Measurements from ENCODE around the gene CFAP119.

The CFAP119 gene

DNA sequence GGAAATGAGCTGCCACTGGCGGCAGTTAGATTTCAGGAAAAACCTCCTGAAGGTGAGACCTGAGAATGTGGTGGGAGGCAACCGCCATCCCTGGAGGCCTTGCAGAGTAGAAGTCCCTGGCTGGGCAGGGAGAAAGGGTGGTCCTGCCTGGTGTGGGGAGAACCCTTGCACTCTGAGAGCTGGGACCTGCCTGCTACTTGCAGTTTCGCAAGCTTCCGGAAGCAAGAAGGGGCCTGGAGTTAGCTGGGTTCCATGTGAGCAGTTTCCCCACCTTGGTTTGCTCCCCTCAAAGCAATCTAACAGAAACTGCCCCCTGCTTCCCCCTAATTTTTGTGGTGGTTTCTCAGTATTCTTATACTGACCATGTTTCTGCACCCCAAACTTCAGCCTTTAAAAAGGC is 18.7 kb upstream of the CFAP119 start:
- no peak for DNase-seq

DNA sequence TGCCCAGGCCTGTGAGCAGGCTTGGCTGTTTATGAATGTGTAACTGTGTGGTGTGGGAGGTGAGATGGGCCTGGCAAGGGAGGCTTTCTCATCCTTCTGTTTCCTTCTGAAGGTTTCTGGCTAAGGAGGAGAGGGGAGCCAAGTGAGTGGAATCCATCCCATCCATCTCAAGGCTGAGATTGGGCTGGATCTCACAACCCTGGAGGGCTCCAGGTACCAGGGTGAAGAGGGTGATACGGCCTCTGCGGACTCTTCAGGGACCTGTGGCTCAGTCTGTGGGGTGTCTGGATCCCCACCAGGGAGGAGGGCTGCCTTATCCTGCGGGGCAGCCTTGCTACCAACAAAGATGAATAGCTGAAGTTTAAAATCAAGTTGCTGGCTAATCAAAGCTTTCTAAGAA is 18.2 kb upstream of the CFAP119 start:
- DNase-seq, result no peak

DNA sequence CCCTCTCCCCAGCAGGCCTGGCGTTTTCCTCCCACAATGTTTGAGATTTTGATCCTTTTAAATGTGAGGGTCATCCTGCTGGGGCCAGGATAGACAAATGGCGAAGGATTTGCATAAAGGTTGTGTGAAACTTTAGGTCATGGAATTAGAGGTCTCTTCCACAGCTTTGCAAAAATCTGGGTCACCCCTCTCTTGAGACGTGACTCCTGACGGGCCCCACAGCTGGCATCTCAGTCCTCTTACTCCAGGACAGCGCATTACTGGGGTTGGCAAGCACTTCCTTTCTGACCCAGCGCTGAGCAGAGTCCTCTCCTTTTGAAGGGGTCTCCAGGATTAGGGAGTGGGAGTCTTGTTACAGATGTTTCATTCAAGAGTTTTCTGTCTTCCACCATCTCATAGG is 17.7 kb upstream of the CFAP119 start:
- DNase-seq, result no peak

DNA sequence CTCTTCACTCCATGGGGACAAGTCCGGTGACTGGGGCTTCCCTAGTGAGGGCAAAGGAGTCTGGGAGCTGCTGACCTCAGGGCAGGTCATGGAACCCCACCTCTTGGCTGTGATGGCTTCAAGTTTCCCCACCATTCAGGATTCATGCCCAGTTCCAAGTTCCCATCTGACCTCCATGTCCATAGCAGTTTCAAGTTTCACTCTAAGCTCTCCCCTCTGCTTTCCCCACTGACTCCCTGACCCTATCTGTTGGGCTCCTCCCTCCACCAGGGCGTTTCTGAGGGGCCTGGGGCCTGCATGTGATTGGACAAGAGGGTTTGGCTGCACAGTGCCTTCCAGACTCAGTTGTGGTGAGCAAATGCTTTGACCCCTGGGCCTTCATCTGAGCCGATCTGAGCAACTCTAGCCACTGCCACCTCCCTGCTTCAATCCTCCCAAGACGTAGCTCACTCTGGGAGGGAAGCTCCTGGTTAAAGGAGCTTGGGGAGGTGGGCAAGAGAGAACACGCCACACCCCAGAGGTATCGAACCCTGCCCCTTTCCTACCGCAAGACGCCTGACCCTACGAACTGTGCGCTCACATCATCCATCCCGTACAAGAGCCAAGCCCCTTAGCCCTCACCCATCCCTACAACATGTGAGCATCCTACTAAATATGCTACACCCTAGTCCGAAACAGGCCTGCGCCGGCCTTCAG is 16.8 kb upstream of the CFAP119 start:
- no peak for DNase-seq

DNA sequence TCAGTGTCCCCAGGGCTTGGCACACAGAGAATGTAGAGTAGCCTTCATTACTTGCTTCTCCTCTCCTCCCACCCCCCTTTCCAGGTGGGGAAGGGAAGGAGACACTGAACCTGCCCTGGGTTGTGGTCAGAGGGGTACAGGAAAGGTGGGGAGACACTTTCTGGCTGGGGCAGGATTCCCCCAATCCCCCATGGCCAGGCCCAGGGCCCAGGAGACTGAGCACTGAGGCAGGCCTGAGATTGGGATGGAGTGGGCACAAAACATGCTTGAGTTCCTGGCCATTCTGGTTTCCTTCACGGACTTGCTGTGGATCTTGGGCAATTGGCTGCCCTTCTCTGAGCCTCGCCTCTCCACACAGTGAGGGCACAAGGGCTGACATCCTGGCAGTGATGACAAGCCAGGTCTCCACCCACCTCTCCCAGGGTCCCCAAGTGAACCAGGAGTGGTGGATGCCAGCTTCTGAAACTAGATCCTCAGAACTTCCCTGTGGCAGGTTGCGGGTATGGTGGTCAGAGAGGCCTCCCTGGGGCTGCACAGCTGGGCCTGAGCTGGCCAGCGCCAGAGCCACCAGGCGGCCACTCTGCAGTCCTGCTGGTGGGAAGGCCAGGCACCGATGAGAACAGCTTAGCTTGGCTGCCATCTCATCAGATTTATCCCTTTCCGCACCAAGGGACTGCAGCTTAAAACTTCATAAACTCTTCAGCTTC is 15.9 kb upstream of the CFAP119 start:
- no peak for DNase-seq

DNA sequence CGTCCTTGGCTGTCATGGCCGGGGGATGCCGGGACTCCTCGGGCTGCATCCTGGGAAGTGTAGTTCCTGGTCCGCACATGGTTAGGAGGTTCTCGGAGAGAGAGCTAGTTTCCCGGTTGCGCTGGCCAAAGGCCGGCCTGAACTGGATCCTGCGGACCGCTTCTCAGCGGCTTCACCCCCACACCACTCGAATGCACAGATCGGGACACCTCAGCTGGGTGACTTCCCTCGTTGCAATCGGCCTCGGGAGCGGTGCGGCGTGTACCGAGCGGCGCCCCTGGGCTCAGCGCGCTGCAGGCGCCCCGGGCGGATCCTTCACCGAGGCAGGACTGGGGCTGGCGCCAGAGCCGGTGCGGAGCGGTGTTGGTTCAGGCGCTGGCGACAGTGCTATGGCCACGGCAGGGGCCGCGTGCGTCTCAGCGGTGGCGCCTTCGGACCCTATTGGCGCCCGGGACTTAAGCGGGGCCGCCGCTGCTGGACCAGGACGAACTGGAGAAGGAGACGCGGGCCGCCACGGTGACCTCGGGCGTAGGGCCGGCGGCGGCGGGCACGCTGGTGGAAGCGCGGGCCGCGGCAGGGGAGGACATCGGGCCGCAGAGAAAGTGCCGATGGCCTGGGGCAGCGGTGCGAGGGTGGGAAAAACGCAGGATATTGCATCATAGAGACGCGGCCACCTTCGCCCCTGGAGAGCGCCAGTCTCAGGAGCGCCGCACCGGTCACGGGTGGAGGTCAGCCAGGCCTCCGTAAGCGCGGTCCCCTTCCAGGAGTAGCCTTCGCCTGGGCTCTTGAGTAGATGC is 13.7 kb upstream of the CFAP119 start:
- peak; percentile 58 to 72 for DNase-seq

DNA sequence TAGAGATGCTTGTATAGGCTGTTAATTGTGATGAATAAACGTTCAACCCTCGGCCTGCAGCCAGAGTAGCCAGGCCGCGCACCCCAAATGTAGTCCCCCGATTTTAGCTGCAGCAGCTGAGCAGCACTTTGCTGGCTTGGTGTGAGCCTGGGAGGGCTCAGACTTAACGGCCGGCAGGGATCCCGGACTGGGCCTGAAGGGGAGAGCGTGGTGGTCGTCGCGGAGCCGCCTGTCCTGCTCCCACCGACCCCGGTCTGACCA is 13.2 kb upstream of the CFAP119 start:
- no peak for DNase-seq

DNA sequence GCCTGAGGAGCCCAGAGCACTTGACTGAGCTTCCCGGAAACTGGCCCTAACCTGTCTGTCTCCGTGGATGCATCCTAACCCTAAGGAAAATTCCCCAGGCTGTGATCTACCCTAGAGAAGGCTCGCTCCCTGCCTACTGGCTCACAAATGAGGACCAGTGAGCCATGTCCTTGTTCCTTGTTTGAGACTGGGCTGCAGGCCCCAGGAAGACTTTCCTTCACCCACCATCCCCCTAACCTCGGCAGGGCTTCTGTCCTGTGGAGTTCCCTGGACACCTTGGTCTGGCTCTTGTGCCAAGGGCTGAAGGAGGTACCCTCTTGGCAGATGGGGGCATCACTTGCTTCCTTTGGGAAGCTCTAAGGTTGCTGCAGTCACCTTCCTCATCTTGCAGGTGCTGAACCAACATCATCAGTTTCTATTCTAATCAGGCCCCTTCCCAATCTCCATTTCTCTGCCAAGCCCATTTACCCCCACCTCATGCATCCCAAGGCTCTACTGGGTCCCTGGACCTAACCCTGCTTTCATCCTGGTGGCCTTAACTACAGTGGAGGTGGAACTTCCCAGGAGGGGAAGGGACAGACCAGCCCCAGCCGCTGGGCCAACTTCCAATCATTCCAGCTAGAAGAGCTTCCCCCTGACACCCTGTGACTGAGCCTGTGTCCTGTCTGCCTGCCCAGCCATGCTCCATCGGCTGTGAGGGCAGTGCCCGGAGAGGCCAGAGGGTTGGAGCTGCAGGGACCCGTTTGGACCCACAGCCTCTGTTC is 12.7 kb upstream of the CFAP119 start:
- no peak for DNase-seq

DNA sequence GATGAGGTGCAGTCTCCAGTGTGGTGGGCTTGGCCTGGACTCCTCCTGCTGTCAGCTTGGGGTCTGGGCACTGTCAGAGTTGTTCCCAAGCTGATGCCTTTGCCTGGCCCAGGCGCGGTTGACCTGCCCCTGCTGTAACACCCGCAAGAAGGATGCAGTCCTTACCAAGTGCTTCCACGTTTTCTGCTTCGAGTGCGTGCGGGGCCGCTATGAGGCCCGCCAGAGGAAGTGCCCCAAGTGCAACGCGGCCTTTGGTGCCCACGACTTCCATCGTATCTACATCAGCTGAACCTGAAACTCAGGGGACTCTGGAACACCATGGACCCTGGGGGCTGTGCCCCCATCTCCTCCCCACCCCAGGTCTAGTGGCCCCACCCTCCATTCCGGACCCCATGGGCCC is 12.0 kb upstream of the CFAP119 start:
- no peak for DNase-seq

DNA sequence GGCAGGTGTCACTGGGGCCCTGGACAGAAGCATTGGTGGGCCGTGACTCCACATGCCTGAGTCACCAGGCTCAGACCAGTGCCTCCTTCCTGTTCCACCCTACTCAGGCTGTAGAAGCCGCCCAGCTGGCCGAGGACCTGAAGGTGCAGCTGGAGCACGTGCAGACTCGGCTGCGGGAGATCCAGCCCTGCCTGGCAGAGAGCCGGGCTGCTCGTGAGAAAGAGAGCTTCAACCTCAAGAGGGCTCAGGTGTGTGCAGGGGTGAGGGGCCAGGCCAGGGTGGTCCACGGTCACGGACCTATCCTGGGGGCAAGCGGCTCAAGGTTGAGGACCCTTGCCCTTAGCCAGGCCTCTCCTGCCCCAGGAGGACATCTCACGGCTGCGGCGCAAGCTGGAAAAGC is 9.9 kb upstream of the CFAP119 start:
- DNase-seq, result no peak

DNA sequence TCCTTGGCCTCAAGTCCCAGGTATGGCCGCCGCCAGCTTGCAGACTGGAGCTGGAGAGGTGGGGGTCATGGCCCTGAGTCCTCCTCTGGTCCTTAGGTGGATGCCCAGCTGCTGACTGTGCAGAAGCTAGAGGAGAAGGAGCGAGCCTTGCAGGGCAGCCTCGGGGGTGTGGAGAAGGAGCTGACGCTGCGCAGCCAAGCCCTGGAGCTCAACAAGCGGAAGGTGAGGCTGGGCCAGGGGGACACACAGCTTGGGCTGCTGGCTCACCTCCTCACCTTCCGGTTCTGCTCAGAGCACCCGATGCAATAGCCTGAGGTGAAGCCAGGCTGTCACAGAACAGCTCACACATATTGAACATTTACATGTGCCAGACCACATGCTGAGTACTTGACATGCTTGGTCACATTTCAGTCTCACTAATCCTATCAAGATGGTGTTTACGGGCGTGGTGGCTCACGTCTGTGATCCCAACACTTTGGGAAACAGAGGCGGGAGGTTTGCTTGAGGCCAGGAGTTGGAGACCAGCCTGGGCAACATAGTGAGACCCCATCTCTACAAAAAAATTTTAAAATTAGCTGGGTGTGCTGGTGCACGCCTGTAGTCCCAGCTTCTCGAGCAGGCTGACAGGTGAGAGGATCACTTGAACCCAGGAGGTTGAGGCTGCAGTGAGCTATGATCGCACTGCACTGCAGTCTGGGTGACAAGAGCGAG is 7.7 kb upstream of the CFAP119 start:
- no peak for DNase-seq

DNA sequence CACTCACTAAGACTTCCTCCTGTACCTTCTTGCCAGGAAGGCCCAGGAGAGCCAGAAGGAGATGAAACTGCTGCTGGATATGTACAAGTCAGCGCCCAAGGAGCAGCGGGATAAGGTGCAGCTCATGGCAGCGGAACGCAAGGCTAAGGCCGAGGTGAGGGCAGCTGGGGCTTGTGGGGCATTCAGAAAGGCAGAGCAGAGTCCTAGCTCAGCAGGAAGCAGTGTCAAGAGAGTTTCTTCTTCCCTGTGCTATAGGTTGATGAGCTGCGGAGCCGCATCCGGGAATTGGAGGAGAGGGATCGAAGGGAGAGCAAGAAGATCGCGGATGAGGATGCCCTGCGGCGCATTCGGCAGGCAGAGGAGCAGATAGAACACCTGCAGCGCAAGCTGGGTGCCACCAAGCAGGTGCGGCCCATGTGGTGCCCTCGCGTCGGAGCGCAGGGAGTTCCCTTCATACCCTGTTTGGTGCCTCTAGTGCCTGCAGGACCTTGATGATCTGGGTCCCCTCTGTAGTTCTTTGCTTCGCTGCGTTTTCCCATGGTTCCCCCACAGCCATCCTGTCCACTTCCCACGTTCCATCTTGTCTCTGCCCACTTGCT is 6.8 kb upstream of the CFAP119 start:
- no peak for DNase-seq

DNA sequence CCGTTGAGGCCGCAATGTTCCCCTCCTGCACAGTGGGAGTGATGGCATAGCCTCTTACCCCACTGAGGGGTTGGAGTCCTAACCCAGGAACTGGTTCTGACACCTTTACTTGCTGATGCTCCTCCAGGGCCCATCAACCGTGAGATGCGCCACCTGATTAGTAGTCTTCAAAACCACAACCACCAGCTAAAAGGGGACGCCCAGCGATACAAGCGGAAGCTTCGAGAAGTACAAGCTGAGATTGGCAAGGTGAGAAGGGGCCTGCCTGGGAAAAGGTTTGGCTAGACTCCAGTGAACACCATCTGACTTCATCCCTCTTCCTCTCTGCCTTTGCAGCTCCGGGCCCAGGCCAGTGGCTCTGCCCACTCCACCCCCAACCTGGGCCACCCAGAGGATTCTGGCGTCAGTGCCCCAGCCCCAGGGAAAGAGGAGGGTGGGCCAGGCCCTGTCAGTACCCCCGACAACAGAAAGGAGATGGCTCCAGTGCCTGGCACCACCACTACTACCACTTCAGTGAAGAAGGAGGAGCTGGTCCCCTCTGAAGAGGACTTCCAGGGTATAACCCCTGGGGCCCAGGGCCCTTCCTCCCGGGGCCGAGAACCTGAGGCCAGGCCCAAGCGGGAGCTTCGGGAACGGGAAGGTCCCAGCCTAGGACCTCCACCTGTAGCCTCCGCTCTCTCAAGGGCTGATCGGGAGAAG is 6.1 kb upstream of the CFAP119 start:
- DNase-seq, result no peak

DNA sequence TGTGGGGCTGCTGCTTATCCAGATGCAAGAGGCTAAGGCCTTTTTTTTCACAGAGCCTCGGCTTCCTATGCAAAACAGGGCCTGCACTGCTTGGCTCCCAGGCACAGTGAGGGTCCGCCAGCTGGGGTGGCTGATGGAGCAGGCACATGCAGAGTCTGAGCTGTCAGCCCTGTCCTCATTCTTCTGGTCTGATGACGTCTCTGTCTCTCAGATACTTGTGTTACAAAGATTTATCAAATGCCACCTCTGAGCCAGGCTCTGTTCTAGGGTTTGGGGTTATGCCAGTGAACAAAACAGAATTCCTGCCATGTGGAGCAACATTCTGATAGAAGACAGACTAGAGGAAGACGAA is 5.0 kb upstream of the CFAP119 start:
- no peak for DNase-seq

DNA sequence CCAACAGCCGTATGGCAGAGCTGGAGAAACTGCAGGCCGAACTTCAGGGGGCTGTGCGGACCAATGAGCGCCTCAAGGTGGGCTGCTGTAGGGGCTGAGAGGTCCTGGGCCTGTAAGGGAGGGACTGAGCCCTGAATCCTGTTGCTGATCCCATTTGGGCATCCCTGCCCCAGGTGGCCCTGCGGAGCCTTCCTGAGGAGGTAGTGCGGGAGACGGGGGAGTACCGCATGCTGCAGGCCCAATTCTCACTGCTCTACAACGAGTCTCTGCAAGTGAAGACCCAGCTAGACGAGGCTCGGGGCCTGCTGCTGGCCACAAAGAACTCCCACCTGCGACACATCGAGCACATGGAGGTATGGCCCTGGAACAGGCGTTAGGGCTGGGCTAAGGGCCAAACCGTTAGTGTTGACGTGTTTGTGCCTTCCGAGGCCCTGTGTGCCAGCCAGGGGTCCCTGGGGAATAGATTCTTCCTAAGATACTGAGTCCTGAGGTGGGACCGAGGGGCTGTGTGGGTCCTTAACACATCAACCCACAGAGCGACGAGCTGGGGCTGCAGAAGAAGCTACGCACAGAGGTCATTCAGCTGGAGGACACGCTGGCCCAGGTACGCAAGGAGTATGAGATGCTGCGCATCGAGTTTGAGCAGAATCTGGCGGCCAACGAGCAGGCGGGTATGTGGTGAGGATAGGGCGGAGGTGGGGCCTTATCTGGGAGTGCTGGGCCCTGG is 4.5 kb upstream of the CFAP119 start:
- no peak for DNase-seq

DNA sequence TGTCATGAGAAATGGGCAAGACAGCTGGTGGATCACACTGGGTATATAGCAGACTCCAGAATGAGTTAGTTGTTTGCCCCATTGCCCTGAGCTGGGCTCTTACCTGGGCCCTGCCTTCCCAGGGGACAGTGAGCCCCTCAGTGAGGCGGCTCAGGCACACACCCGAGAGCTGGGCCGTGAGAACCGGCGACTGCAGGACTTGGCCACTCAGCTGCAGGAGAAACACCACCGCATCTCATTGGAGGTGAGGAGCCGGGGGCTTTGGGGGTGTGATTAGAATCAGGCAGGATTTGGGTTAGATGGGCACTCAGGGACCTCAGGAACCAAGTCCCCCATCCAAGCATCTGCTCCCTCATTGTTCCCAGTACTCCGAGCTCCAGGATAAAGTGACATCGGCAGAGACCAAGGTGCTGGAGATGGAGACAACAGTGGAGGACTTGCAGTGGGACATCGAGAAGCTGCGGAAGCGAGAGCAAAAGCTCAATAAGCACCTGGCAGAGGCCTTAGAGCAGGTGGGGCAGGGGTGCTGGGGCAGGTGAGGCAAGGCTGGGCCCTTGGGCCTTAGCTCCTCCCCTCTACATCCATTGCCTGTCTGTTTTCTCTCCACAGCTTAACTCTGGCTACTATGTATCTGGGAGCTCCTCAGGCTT is 3.1 kb upstream of the CFAP119 start:
- DNase-seq, result no peak

DNA sequence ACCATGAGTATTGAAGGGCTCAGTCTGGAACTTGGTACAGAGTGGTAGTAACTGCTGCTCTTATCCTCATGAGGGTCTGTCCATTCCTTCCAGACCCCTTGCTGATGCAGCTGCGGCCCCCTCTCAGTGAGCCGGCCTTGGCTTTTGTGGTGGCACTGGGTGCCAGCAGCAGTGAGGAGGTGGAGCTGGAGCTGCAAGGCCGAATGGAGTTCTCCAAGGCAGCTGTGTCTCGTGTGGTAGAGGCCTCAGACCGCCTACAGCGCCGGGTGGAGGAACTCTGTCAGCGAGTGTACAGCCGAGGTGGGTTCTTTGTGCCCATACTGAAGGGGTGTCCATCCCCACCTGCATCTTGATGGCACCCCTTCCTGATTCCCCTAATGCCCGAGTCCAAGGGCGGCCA is 2.2 kb upstream of the CFAP119 start:
- no peak for DNase-seq

DNA sequence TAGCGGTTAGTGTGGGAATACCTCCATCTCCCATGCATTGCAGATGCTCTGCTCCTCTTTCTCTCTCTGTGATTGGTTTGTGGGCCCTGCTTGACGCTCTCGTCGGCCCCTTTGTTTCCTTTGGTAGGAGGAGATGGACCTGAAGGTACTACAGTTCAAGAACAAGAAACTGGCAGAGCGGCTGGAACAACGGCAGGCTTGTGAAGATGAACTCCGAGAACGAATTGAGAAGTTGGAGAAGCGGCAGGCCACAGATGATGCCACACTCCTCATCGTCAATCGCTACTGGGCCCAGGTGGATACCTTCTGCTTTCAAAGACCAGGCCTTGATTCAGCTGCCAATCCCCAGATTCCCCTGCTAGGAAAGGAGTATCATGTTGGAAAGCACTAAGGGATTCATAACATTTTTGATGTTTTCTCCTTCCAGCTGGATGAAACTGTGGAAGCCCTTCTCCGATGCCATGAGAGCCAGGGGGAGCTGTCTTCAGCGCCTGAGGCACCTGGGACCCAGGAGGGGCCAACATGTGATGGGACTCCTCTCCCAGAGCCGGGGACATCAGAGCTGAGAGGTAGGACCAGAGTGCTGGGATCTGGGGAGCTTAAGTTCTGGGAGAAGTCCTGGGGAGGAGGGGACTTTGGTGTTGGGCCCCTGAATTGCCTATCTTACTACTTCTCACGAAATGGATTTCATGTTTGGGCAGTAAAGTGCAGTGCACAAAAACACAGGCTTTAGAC is 1.3 kb upstream of the CFAP119 start:
- DNase-seq, result no peak

DNA sequence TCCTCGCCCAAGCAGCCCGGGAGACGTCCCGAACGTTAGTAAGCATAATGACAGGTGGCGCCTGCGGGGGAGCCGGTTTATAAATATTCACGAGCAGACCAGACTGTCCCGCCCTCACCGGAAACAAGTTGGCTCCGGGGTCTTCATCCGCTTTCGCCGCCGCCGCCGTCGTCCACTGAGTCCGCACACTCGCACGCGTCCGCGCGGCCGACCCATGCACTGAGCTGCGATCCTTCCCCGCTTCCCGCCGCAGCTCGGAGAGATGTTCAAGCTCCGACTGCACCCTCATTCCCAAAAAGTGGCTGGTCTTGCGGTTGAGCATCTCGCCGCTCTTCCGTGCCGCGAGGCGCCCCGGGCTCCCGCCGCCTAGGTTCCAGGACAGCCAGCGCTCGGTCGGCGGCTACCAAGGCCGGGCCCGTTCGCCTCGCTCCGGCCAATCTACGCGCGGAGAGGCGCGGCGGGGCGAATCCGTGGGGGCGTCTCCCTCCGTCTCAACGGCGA is 385 bp downstream of the CFAP119 start:
- peak in 1 of 2 experiments; percentile 53 for DNase-seq
